GM19328 (cell line): ENCODE data around the gene GATB.

ENCODE experiments used
- ATAC-seq: cut with Tn5 transposase; IDR thresholded peaks from one replicate; pipeline ENCODE4 v1.9.1; 2021; ENCODE audit warnings: mild to moderate bottlenecking, moderate library complexity; ENCODE audit not compliant: unreplicated experiment

GATB gene

GRCh38 chr4:151657896-151658295 lies 102.9 kb downstream of the GATB start:
- ATAC-seq: no peak

- ATAC-seq: no peak
Measured at GRCh38 chr4:151656058-151656457, 104.7 kb downstream of the GATB start.

GRCh38 chr4:151653548-151653918 lies 107.3 kb downstream of the GATB start:
- no peak for ATAC-seq

GRCh38 chr4:151652841-151653547 lies 107.8 kb downstream of the GATB start:
- ATAC-seq: no peak

GRCh38 chr4:151651496-151651895 lies 109.3 kb downstream of the GATB start:
- ATAC-seq: no peak

- ATAC-seq: no peak
Measured at GRCh38 chr4:151649479-151649878, 111.3 kb downstream of the GATB start.

GRCh38 chr4:151646322-151646721 lies 114.5 kb downstream of the GATB start:
- ATAC-seq: no peak

- ATAC-seq: no peak
Measured at GRCh38 chr4:151644622-151645021, 116.2 kb downstream of the GATB start.

- no peak for ATAC-seq
Measured at GRCh38 chr4:151643564-151643963, 117.2 kb downstream of the GATB start.

- ATAC-seq: no peak
Measured at GRCh38 chr4:151641983-151642382, 118.8 kb downstream of the GATB start.

- no peak for ATAC-seq
Measured at GRCh38 chr4:151641167-151641566, 119.6 kb downstream of the GATB start.

- ATAC-seq: no peak
Measured at GRCh38 chr4:151640381-151640780, 120.4 kb downstream of the GATB start.

GRCh38 chr4:151638295-151638858 lies 122.4 kb downstream of the GATB start:
- no peak for ATAC-seq

- no peak for ATAC-seq
Measured at GRCh38 chr4:151631349-151631748, 129.5 kb downstream of the GATB start.

- no peak for ATAC-seq
Measured at GRCh38 chr4:151629097-151629783, 131.6 kb downstream of the GATB start.

- no peak for ATAC-seq
Measured at GRCh38 chr4:151628001-151628608, 132.7 kb downstream of the GATB start.

- ATAC-seq: no peak
Measured at GRCh38 chr4:151627491-151627890, 133.3 kb downstream of the GATB start.

- ATAC-seq: no peak
Measured at GRCh38 chr4:151626751-151627150, 134.1 kb downstream of the GATB start.

- ATAC-seq: no peak
Measured at GRCh38 chr4:151626228-151626627, 134.6 kb downstream of the GATB start.

GRCh38 chr4:151624626-151625565 lies 135.9 kb downstream of the GATB start:
- ATAC-seq: no peak
